Ectodermal cell (in vitro differentiated cells): ENCODE results near the gene FARP1.

ENCODE experiments used
- H3K27ac ChIP-seq: 2 replicates; pipeline ENCODE4 v1.7.0; 2013; ENCODE audit warnings: mild to moderate bottlenecking, low read depth, low read length; ENCODE audit not compliant: insufficient read depth, poor library complexity, severe bottlenecking
- H3K27me3 ChIP-seq: 2 replicates; pipeline ENCODE4 v1.7.0; 2013; ENCODE audit warnings: mild to moderate bottlenecking, low read length; ENCODE audit not compliant: insufficient read depth, control insufficient read depth, poor library complexity, severe bottlenecking
- H3K36me3 ChIP-seq: one replicate; pipeline ENCODE4 v1.7.0; 2013; ENCODE audit warnings: low read length; ENCODE audit not compliant: control insufficient read depth, insufficient read depth
- H3K4me1 ChIP-seq: one replicate; pipeline ENCODE4 v1.7.0; 2013; ENCODE audit warnings: low read length; ENCODE audit not compliant: control insufficient read depth, insufficient read depth
- H3K4me3 ChIP-seq: 2 replicates; pipeline ENCODE4 v1.7.0; 2013; ENCODE audit warnings: low read depth, low read length, control low read depth; ENCODE audit not compliant: insufficient read depth
- H3K9me3 ChIP-seq: 2 replicates; pipeline ENCODE4 v1.7.0; 2013; ENCODE audit warnings: mild to moderate bottlenecking, low read length, moderate library complexity; ENCODE audit not compliant: control insufficient read depth
- WGBS, 2 experiments: methylation state at CpG; one replicate each; pipeline ENCODE4 v1.1.7; 2013; ENCODE audit warnings: missing lambda C conversion rate in 2 of 2; 5-methylcytosine and 5-hydroxymethylcytosine counted together

FARP1 gene

DNA sequence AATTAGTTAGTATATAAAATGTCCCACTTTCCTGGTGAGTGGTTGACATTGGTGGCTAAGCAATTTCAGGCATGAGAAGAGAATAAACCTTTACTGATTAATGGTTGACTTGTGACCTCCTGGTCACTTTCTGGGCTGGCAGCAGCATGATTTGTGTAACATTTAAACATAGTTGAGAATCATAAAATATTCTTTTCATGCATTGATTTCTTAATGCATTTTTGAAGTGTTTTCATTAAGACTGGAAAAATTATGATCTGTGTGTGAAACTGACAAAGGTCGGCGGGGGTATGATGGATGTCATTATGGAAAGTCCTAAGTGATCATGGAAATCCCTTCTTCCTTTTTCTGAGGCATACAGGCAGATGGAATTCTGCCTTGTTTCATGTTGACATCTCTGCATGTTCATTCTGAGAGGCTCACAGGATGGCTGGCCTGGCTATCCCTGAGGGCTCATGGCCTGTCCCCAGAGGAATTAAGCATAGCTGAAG, 132.8 kb downstream of the FARP1 start:
- 82 to 95% methylated on average over 2 of the region's 2 CpGs for WGBS, 2 experiments
- Histone ChIP-seq H3K4me1 (peaks cover 62% of the 10 kb centered on the region), H3K36me3 (no peaks in the 10 kb centered on the region), H3K9me3 (no peaks in the 10 kb centered on the region), H3K27ac (peak overlapping the region; percentile 19), H3K4me3 (no peak overlapping the region), H3K27me3 (no peaks in the 10 kb centered on the region)

DNA sequence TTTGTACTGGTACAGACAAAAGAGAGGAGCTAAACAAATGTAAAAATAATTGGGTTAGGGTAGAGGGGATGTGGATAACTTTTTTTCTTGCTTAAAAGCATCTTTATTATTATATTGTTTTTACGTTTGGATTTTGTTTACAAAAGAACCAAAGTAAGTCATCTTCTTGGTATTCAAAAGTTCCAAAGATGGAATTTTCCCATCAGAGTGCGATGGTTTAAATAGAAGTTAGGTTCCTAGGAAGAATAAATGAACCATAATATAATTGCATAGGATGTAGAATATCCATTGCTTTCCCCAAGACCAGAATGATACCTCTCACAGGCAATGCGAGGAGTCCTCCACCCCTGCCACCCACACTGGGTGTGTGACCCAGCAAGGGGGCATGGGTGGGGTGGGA, 133.6 kb downstream of the FARP1 start:
- Histone ChIP-seq H3K27ac (no peak overlapping the region), H3K4me1 (peaks cover 58% of the 10 kb centered on the region), H3K36me3 (no peaks in the 10 kb centered on the region), H3K4me3 (no peak overlapping the region), H3K27me3 (no peaks in the 10 kb centered on the region), H3K9me3 (no peaks in the 10 kb centered on the region)
- WGBS, 2 experiments, result 90 to 100% methylated on average over 1 to 2 of the region's 3 CpGs

DNA sequence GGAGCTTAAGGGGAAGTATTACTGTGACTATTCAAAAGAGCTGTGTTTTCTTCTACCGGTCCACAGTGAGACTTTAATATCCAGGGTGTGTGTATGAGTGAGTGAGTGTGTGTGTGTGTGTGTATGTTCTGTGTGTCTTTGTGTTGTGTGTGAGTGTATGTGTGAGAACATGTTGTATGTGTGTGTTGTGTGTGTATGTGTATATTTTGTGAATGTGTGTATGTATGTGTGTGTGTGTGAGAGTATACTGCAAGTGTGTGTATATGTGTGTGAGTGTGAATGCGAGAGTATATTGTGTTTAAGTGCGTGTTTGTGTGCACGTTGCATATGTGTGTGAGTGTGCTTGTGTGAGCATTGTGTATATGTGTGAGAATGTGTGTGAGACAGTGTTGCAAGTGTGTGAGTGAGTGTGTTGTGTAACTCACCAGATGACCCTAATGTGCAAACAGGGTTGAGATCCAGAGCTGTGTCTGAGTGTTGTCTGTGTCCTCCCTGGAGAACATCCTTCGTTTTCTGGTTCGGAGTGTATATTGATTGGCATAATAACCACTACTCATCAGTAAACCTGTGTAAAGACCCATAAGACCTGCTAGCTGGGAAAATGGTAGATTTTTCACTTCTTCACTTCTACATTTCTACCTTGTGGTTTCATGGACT, 135.3 kb downstream of the FARP1 start:
- Histone ChIP-seq H3K27ac (no peak overlapping the region), H3K4me3 (no peak overlapping the region), H3K9me3 (no peaks in the 10 kb centered on the region), H3K4me1 (peaks cover 43% of the 10 kb centered on the region), H3K27me3 (no peaks in the 10 kb centered on the region), H3K36me3 (no peaks in the 10 kb centered on the region)
- 92 to 95% methylated on average over 6 of the region's 6 CpGs for WGBS, 2 experiments

DNA sequence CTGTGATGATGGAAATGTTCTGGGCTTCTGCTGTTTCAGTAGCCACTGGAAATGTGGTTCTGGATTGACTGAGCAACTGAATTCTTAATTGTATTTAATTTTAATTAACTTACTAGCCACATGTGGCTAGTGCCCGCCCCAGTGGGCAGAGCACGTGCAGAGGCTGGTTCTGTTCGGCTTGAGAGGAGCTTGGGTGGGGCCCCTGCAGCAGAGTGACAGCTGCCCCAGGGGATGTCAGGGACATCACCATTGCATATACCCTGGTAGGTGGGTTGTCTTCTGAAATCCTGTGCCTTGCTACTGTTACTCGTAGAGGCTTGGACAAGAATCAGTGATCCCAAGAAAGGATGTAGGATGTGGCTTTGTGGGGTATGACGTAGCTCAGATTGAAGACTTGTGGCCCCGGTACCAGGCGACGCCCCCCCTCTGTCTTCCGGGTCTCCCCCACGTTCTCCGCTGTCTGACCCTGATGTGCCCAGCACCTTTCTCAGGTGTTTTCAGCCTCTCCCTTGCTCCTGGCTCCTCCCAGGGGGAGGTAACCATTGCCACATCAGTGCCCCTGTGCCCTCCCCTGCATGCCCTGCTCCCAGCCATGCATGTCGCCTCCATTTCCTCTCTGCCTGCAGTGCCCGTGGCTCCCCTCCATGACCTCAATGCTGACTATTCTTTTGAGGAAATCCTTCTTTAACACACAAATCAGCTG, 136.7 kb downstream of the FARP1 start:
- H3K4me3 ChIP-seq, result no peak overlapping the region
- H3K27me3 ChIP-seq, result no peaks in the 10 kb centered on the region
- H3K36me3 ChIP-seq, result no peaks in the 10 kb centered on the region
- H3K9me3 ChIP-seq, result no peaks in the 10 kb centered on the region
- H3K27ac ChIP-seq, result no peak overlapping the region
- WGBS, 2 experiments, result 84 to 85% methylated on average over 13 of the region's 13 CpGs
- H3K4me1 ChIP-seq, result peaks cover 31% of the 10 kb centered on the region

DNA sequence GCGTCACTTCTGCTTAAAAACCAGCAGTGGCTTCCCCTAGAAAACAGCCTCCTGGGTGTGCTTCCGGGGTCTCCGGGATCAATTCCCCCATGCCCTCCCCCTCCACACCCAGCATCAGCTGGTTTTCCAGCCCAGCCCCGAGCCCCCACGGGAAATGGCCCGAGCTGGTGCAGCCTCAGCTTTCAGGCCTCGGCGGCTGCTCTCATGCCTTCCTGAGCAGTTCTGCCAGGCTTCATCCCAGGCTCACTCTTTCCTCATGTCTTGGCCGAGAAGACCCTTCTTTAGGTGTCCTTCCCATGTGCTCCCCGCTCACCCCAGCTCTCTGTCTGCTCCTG, 137.2 kb downstream of the FARP1 start:
- 62 to 63% methylated on average over 10 of the region's 10 CpGs for WGBS, 2 experiments
- peaks cover 28% of the 10 kb centered on the region for H3K4me1 ChIP-seq
- no peak overlapping the region for H3K27ac ChIP-seq
- H3K27me3 ChIP-seq, result no peaks in the 10 kb centered on the region
- no peaks in the 10 kb centered on the region for H3K9me3 ChIP-seq
- no peak overlapping the region for H3K4me3 ChIP-seq
- H3K36me3 ChIP-seq, result no peaks in the 10 kb centered on the region

DNA sequence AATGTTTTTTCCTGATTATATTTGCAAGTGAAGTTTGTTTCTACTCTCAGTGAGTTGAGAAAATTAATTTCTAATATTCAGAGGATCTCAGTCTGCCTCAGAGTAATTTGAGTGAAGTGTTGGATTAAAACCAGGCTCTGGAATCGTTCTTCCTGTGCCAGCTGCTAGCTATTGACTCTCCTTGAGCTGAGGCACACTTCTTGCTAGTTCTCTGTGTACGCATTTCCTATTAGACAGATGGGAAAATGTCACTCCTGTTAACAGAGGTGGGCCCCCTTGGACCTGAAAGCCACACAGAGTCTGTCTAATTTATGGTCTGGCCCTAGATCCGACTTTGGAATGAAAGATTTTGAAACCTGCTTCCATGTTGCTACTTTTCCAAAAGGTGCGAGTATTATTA, 141.8 kb downstream of the FARP1 start:
- H3K27me3 ChIP-seq, result no peaks in the 10 kb centered on the region
- 91 to 93% methylated on average over 4 of the region's 4 CpGs for WGBS, 2 experiments
- H3K36me3 ChIP-seq, result no peaks in the 10 kb centered on the region
- H3K4me3 ChIP-seq, result no peak overlapping the region
- no peaks in the 10 kb centered on the region for H3K9me3 ChIP-seq
- peaks cover 21% of the 10 kb centered on the region for H3K4me1 ChIP-seq
- no peak overlapping the region for H3K27ac ChIP-seq

DNA sequence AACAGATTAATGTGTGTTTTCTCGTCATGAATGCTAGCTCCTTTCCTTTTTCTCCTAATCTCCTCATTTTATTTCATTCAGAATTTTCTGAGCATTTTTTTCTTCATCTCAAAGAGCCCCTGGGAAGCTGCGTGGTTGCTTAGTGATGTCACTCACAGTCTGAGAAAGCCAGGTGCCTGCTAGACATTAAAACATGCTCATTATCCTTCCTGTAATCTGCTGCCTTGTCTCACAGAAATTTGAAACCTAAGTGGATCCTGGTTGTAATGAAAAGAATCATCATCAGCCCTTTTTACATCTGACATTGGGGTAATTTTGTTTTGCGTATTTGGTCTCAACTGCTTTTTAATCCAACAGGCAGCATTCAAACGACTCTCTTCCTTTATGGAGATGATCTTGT, 142.4 kb downstream of the FARP1 start:
- peaks cover 15% of the 10 kb centered on the region for H3K4me1 ChIP-seq
- H3K36me3 ChIP-seq, result no peaks in the 10 kb centered on the region
- H3K27ac ChIP-seq, result no peak overlapping the region
- no peaks in the 10 kb centered on the region for H3K27me3 ChIP-seq
- H3K9me3 ChIP-seq, result no peaks in the 10 kb centered on the region
- 75 to 77% methylated on average over 4 of the region's 4 CpGs for WGBS, 2 experiments
- H3K4me3 ChIP-seq, result no peak overlapping the region

DNA sequence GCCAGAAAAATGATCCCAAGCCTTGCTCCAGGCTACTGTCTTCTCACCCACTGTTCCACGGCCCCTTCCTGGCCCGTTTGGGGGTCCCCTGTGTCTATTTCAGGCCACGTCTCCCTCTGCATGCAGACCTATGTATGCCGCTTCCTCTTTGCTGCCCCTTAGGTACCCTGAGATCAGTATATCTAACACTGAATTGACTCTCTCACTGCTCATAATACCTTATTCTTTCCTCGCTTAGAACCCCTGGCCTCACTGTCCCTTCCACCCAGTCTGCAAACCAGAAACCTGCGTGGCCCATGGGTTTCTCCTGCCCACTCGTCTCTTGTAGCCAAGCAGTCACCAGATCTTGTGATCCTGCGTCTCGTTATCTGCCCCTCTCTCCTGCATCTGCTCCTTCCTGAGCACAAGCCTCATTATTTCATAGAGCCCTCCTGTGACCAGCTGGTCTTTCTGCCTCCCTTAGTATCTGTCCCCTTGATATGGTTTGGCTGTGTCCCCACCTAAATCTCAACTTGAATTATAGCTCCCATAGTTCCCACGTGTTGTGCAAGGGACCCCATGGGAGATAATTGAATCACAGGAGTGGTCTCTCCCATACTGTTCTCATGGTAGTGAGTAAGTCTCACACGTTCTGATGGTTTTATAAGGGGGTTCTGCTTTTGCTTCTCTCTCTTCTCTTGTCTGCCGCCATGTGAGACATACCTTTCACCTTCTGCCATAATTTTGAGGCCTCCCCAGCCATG, 143.1 kb downstream of the FARP1 start:
- Histone ChIP-seq H3K36me3 (no peaks in the 10 kb centered on the region), H3K27me3 (no peaks in the 10 kb centered on the region), H3K4me3 (no peak overlapping the region), H3K27ac (no peak overlapping the region), H3K9me3 (no peaks in the 10 kb centered on the region), H3K4me1 (peaks cover 14% of the 10 kb centered on the region)
- WGBS, 2 experiments, result 84 to 87% methylated on average over 12 of the region's 12 CpGs

DNA sequence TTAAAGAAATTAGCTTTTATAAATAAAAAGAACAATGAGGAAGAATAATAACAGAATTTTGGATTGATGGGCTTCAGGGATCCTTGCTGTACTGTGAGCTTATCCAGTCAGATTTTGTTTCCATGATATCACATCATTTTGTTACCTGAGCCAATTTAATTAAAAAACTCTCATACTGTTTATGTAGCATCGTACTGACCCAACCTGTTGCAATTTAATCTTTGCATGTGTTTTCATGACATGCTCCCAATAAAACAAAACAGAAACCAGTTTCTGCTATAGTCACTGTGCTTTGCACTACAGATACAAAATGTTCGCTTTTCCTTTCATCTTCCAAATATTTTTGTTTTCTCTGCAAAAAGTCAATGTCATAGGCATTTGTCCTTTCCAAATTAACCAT, 143.9 kb downstream of the FARP1 start:
- Histone ChIP-seq H3K36me3 (no peaks in the 10 kb centered on the region), H3K27me3 (no peaks in the 10 kb centered on the region), H3K4me1 (peaks cover 21% of the 10 kb centered on the region), H3K4me3 (no peak overlapping the region), H3K9me3 (no peaks in the 10 kb centered on the region), H3K27ac (no peak overlapping the region)
- WGBS, 2 experiments, result 96 to 99% methylated on average over 2 of the region's 2 CpGs

DNA sequence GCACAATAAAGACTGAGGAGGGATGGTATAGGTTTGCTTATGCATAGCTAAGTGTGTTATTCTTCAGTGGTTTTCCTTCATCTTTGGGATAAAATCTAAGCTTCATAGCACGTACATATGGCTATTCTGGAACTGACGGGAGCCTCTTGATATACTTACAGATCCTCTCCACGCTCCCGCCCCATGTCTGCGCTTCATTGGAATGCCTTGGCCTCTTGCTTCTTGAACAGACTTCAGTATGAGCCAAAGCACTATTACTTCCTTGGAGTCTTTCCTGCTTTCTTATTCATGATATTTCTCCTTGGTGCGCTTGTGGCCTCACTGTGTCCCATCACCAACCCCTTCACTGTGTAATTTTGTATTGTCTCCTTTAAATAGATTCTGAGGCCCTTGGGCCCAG, 145.3 kb downstream of the FARP1 start:
- H3K27ac ChIP-seq, result no peak overlapping the region
- WGBS, 2 experiments, result 95 to 99% methylated on average over 6 of the region's 6 CpGs
- no peaks in the 10 kb centered on the region for H3K9me3 ChIP-seq
- H3K27me3 ChIP-seq, result no peaks in the 10 kb centered on the region
- H3K4me1 ChIP-seq, result peaks cover 22% of the 10 kb centered on the region
- no peak overlapping the region for H3K4me3 ChIP-seq
- H3K36me3 ChIP-seq, result no peaks in the 10 kb centered on the region
